PC-3 (cell line): Measurements from ENCODE around the gene SYT1. TPM values are rescaled to one million over a fixed set of nuclear protein-coding genes. Genes with fewer than 3 reads are reported as not detected.

Source experiments
- ATAC-seq: fragments of 200-7000 bp; cut with Tn5 transposase; 2 replicates; pipeline ENCODE4 v1.9.1; 2020; ENCODE audit warnings: mild to moderate bottlenecking, moderate library complexity
- BruUV-seq: library from RNA; stranded (reverse); fragments of 400-500 nt; replicated peaks from 2 replicates; lab custom pipeline; 2021; lab: Mats Ljungman, UMichigan
- CTCF ChIA-PET: fragments of 300-600 bp; sonication (Branson Sonifier 250); formaldehyde crosslinking; loops from one replicate; lab custom pipeline; 2022; ENCODE audit warnings: antibody characterized with exemption; lab: Charles Lee
- POLR2A ChIA-PET: fragments of 300-600 bp; sonication (Branson Sonifier 250); formaldehyde crosslinking; loops from one replicate; lab custom pipeline; 2022; ENCODE audit warnings: antibody characterized with exemption; ENCODE audit not compliant: unreplicated experiment; lab: Charles Lee
- DNase-seq: peaks from one replicate; pipeline ENCODE4 v3.0.0-alpha.2; 2015
- H2AFZ ChIP-seq: fragments of 300-600 bp; sonication (generic); 2 replicates; pipeline ENCODE4 v1.6.0; 2016; ENCODE audit warnings: antibody characterized with exemption, low read length
- H3F3A ChIP-seq: fragments of 300-600 bp; sonication (generic); one replicate; pipeline ENCODE4 v1.6.0; 2017; ENCODE audit warnings: antibody characterized with exemption, low read length, control low read depth, mild to moderate bottlenecking; ENCODE audit not compliant: unreplicated experiment
- H3K27ac ChIP-seq: fragments of 300-600 bp; sonication (generic); 2 replicates; pipeline ENCODE4 v1.5.1; 2016; ENCODE audit warnings: mild to moderate bottlenecking, low read length
- H3K27me3 ChIP-seq: fragments of 300-600 bp; sonication (generic); 2 replicates; pipeline ENCODE4 v1.6.1; 2016; ENCODE audit warnings: low read length, mixed read lengths
- H3K36me3 ChIP-seq: fragments of 300-600 bp; sonication (generic); 2 replicates; pipeline ENCODE4 v1.6.1; 2016; ENCODE audit warnings: low read depth, mixed run types, low read length, mixed read lengths
- H3K4me1 ChIP-seq: fragments of 300-600 bp; sonication (generic); 2 replicates; pipeline ENCODE4 v1.5.1; 2016; ENCODE audit warnings: low read length; ENCODE audit not compliant: insufficient read depth
- H3K4me2 ChIP-seq: fragments of 300-600 bp; sonication (generic); 2 replicates; pipeline ENCODE4 v1.6.0; 2016; ENCODE audit warnings: low read length
- H3K4me3 ChIP-seq: fragments of 300-600 bp; sonication (generic); 2 replicates; pipeline ENCODE4 v1.5.1; 2016; ENCODE audit warnings: mild to moderate bottlenecking, low read length, mixed read lengths
- H3K79me2 ChIP-seq: fragments of 300-600 bp; sonication (generic); 2 replicates; pipeline ENCODE4 v1.6.1; 2017; ENCODE audit warnings: low read length, mixed read lengths
- H3K9ac ChIP-seq: fragments of 300-600 bp; sonication (generic); 2 replicates; pipeline ENCODE4 v1.6.0; 2016; ENCODE audit warnings: mild to moderate bottlenecking, low read length
- H3K9me2 ChIP-seq: fragments of 300-600 bp; sonication (generic); replicated peaks from 2 replicates; pipeline ENCODE4 v1.6.1; 2016; ENCODE audit warnings: mixed run types, low read length, mixed read lengths
- H3K9me3 ChIP-seq: fragments of 300-600 bp; sonication (generic); 2 replicates; pipeline ENCODE4 v1.6.1; 2016; ENCODE audit warnings: low read length, mixed read lengths
- H4K20me1 ChIP-seq: fragments of 300-600 bp; sonication (generic); 2 replicates; pipeline ENCODE4 v1.6.1; 2016; ENCODE audit warnings: low read length, mixed read lengths
- EZH2 ChIP-seq: fragments of 300-600 bp; sonication (generic); IDR thresholded peaks from one replicate; pipeline ENCODE4 v1.6.1; 2017; ENCODE audit warnings: antibody characterized with exemption, mild to moderate bottlenecking, low read length; ENCODE audit not compliant: unreplicated experiment
- EZH2phosphoT487 ChIP-seq: fragments of 300-600 bp; sonication (generic); IDR thresholded peaks from 2 replicates; pipeline ENCODE4 v1.6.1; 2018; ENCODE audit warnings: mild to moderate bottlenecking, antibody characterized with exemption, low read length, borderline replicate concordance
- intact Hi-C: fragments of 100-400 bp; cut with micrococcal nuclease; formaldehyde crosslinking; loops from 2 replicates; pipeline ENCODE4 v1.9.0; 2023
- total RNA-seq: library from RNA; depleted of rRNA; stranded (reverse); fragments of >200 nt; gene quantifications from 2 replicates; pipeline ENCODE4 v1.2.3, GENCODE V29; 2014
- TF ChIP-seq, protein P1 (sequence below): fragments of 300-600 bp; sonication (generic); conservative IDR thresholded peaks from 2 replicates; pipeline ENCODE4 v1.5.1; 2017; ENCODE audit warnings: antibody characterized with exemption, low read depth, mild to moderate bottlenecking, low read length

Gene SYT1
- total RNA-seq, 1 experiment from 2014 or later = 0.51 TPM

DNA sequence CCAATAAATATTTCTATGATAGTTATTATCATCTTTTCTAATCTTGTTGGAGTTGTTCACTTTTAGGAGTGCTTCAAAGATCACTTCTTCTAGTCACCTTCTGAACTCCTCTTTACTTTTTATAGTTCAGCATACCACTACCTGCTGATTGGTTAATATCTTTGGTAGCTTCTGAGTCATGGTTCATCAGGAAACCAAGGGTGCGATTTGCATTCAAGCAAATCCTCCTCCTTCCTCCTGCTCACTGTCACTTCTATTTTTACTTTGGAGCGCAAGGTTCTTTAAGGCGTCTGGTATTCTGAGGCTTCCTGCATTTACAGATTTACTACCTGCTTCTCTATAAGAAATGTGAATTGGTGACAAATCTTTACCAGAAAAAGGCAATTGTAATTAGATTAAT is 24.0 kb downstream of the SYT1 start:
- Histone ChIP-seq H3K9me2 (no peaks in the 10 kb centered on the region), H3K9ac (no peak overlapping the region), H2AFZ (no peak overlapping the region), H3K4me2 (no peak overlapping the region), H3K9me3 (no peaks in the 10 kb centered on the region), H3K27ac (no peak overlapping the region), H3K4me3 (no peak overlapping the region), H4K20me1 (no peaks in the 10 kb centered on the region), H3K79me2 (no peaks in the 10 kb centered on the region), H3K36me3 (no peaks in the 10 kb centered on the region), H3K4me1 (peaks cover 9% of the 10 kb centered on the region), H3K27me3 (no peaks in the 10 kb centered on the region), H3F3A (no peaks in the 10 kb centered on the region)
- ChIA-PET CTCF (no interaction called here), POLR2A (no interaction called here)
- TF ChIP-seq EZH2 (no peak), EZH2phosphoT487 (no peak)
- TF ChIP-seq, protein P1, sequence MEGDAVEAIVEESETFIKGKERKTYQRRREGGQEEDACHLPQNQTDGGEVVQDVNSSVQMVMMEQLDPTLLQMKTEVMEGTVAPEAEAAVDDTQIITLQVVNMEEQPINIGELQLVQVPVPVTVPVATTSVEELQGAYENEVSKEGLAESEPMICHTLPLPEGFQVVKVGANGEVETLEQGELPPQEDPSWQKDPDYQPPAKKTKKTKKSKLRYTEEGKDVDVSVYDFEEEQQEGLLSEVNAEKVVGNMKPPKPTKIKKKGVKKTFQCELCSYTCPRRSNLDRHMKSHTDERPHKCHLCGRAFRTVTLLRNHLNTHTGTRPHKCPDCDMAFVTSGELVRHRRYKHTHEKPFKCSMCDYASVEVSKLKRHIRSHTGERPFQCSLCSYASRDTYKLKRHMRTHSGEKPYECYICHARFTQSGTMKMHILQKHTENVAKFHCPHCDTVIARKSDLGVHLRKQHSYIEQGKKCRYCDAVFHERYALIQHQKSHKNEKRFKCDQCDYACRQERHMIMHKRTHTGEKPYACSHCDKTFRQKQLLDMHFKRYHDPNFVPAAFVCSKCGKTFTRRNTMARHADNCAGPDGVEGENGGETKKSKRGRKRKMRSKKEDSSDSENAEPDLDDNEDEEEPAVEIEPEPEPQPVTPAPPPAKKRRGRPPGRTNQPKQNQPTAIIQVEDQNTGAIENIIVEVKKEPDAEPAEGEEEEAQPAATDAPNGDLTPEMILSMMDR = no peak
- BruUV-seq = no TSS peak
- no peak for DNase-seq
- ATAC-seq = no peak
- intact Hi-C loops = no loop called here

DNA sequence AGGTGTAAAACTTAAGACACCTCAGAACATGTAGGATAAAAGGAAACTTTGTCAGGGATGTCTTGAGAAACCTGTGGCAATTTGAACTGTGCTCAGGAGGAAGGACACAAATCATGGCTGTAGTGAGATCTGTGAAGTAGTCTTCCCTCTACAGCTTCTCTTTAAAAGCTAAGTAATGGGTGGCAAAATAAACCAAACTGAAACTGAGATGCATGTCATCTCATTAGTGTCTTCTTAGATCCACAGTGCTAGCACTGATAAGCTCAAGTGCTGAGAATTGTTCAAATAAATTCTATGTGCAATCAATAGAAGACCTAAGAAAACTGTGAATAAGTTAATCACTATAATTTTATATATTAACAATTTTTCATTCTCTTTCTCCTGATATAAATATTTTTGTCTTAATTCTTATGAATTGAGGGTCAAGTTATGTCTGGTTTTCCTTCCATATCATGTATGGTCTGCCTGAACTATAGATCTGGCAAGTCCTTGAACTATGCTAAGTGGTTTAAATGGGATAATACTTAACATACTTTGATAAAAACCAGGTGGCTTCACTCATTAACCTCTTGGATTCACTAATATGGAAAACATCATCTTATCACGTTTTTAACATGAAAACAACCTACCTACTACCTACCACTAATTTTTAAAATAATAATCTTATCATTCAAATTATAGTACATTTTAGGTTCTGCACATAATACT is 27.2 kb downstream of the SYT1 start:
- H3F3A ChIP-seq = no peaks in the 10 kb centered on the region
- H3K79me2 ChIP-seq = no peaks in the 10 kb centered on the region
- H3K9ac ChIP-seq = no peak overlapping the region
- ChIA-PET POLR2A (no interaction called here), CTCF (no interaction called here)
- H3K36me3 ChIP-seq = no peaks in the 10 kb centered on the region
- no peaks in the 10 kb centered on the region for H3K9me2 ChIP-seq
- no TSS peak for BruUV-seq
- no peaks in the 10 kb centered on the region for H4K20me1 ChIP-seq
- no peak overlapping the region for H3K27ac ChIP-seq
- no peak overlapping the region for H2AFZ ChIP-seq
- TF ChIP-seq EZH2 (no peak), EZH2phosphoT487 (no peak)
- TF ChIP-seq, protein P1 = no peak
- no peaks in the 10 kb centered on the region for H3K9me3 ChIP-seq
- no peak for DNase-seq
- H3K27me3 ChIP-seq = no peaks in the 10 kb centered on the region
- ATAC-seq = no peak
- intact Hi-C loops = no loop called here
- H3K4me3 ChIP-seq = no peak overlapping the region
- H3K4me2 ChIP-seq = no peak overlapping the region
- H3K4me1 ChIP-seq = peaks cover 7% of the 10 kb centered on the region

DNA sequence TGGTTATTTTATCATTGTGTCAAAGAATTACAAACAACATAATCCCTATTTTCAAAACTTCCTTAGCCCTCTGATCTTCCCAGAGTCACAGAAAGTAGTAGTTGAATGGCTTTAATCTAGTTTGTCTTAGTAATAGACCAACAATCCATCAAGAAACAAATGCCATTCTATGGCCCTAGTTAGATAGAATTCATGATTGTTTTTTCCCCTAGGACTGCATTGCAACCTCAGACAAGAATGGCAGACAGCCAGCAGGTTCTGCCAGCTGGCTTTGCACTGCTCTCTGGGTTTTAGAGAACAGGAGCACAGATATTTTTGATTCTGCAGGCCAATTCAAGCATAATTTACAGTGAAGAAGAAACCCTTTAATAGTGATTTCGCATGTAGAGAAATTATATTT is 33.8 kb downstream of the SYT1 start:
- Histone ChIP-seq H3K9me2 (no peaks in the 10 kb centered on the region), H3K4me2 (no peak overlapping the region), H3F3A (no peaks in the 10 kb centered on the region), H3K79me2 (no peaks in the 10 kb centered on the region), H3K27ac (no peak overlapping the region), H4K20me1 (no peaks in the 10 kb centered on the region), H3K9me3 (no peaks in the 10 kb centered on the region), H3K4me1 (no peaks in the 10 kb centered on the region), H2AFZ (no peak overlapping the region), H3K9ac (no peak overlapping the region), H3K27me3 (no peaks in the 10 kb centered on the region), H3K36me3 (no peaks in the 10 kb centered on the region), H3K4me3 (no peak overlapping the region)
- ChIA-PET POLR2A (no interaction called here), CTCF (no interaction called here)
- no peak for DNase-seq
- ATAC-seq = no peak
- BruUV-seq = no TSS peak
- intact Hi-C loops = no loop called here
- TF ChIP-seq, protein P1 = no peak
- TF ChIP-seq EZH2phosphoT487 = no peak
- TF ChIP-seq EZH2 = no peak
